Adipocyte (in vitro differentiated cells): ENCODE data around the gene PRRT2.
"Not testable (repeated sequence)": the region's sequence is repeated elsewhere in the genome, so short reads cannot be mapped to it uniquely, and the experiment has no call there.

Experiments
- DNase-seq: peaks from one replicate; pipeline ENCODE4 v3.0.0-alpha.2; 2015; ENCODE audit warnings: low read depth
- H3K27me3 ChIP-seq: replicated peaks from 2 replicates; pipeline ENCODE4 v1.7.0; 2013; ENCODE audit warnings: mild to moderate bottlenecking, low read length, moderate library complexity; ENCODE audit not compliant: control insufficient read depth, insufficient read depth
- H3K36me3 ChIP-seq: 2 replicates; pipeline ENCODE4 v1.7.0; 2013; ENCODE audit warnings: low read length, mild to moderate bottlenecking, moderate library complexity; ENCODE audit not compliant: control insufficient read depth, insufficient read depth, severe bottlenecking
- H3K4me1 ChIP-seq: 2 replicates; pipeline ENCODE4 v1.7.0; 2013; ENCODE audit warnings: mild to moderate bottlenecking, low read length, moderate library complexity; ENCODE audit not compliant: control insufficient read depth, insufficient read depth
- H3K4me3 ChIP-seq: 2 replicates; pipeline ENCODE4 v1.7.0; 2013; ENCODE audit warnings: mild to moderate bottlenecking, low read length, moderate library complexity
- H3K9ac ChIP-seq: 2 replicates; pipeline ENCODE4 v1.7.0; 2013; ENCODE audit warnings: mild to moderate bottlenecking, low read length, moderate library complexity
- H3K9me3 ChIP-seq: 2 replicates; pipeline ENCODE4 v1.7.0; 2013; ENCODE audit warnings: mild to moderate bottlenecking, low read length, moderate library complexity; ENCODE audit not compliant: control insufficient read depth

Gene PRRT2

GRCh38 chr16:29777576-29778350 lies 34.2 kb upstream of the PRRT2 start, which contains the start of gene ZG16:
TSS of gene ZG16 (plus strand) at chr16:29778256. CDS start at chr16:29779267, 1,011 bp downstream.
- no peak for DNase-seq
- Histone ChIP-seq H3K4me1 (no peaks in the 10 kb centered on the region), H3K36me3 (no peaks in the 10 kb centered on the region), H3K27me3 (peaks cover 31% of the 10 kb centered on the region), H3K9me3 (no peaks in the 10 kb centered on the region), H3K9ac (no peak within 1 kb of the TSS), H3K4me3 (no peak within 1 kb of the TSS)

GRCh38 chr16:29779474-29779873 lies 32.5 kb upstream of the PRRT2 start:
- H3K27me3 ChIP-seq: peaks cover 31% of the 10 kb centered on the region
- H3K9ac ChIP-seq: no peak overlapping the region
- H3K4me1 ChIP-seq: no peaks in the 10 kb centered on the region
- no peak overlapping the region for H3K4me3 ChIP-seq
- no peaks in the 10 kb centered on the region for H3K9me3 ChIP-seq
- no peaks in the 10 kb centered on the region for H3K36me3 ChIP-seq
- DNase-seq: no peak

- peaks cover 31% of the 10 kb centered on the region for H3K27me3 ChIP-seq
- DNase-seq, H3K9me3 ChIP-seq, H3K4me1 ChIP-seq, H3K36me3 ChIP-seq, H3K9ac ChIP-seq, H3K4me3 ChIP-seq: not testable (repeated sequence)
These were observed 28.7 kb upstream of the PRRT2 start for GRCh38 chr16:29783094-29783953.

GRCh38 chr16:29784157-29784556 lies 27.8 kb upstream of the PRRT2 start:
- no peak overlapping the region for H3K4me3 ChIP-seq
- no peak for DNase-seq
- peaks cover 25% of the 10 kb centered on the region for H3K27me3 ChIP-seq
- H3K9me3 ChIP-seq: no peaks in the 10 kb centered on the region
- H3K9ac ChIP-seq: no peak overlapping the region
- peaks cover 7% of the 10 kb centered on the region for H3K4me1 ChIP-seq
- no peaks in the 10 kb centered on the region for H3K36me3 ChIP-seq

- H3K4me3 ChIP-seq: peak overlapping the region; percentile 77
- peaks cover 13% of the 10 kb centered on the region for H3K4me1 ChIP-seq
- H3K27me3 ChIP-seq: peaks cover 24% of the 10 kb centered on the region
- H3K9ac ChIP-seq: peak overlapping the region; percentile 65
- H3K9me3 ChIP-seq: no peaks in the 10 kb centered on the region
- H3K36me3 ChIP-seq: no peaks in the 10 kb centered on the region
- DNase-seq: peak; percentile 74
These were observed 27.0 kb upstream of the PRRT2 start for GRCh38 chr16:29784901-29785500.

- H3K27me3 ChIP-seq, H3K9ac ChIP-seq: not testable (repeated sequence)
These were observed 24.8 kb upstream of the PRRT2 start for GRCh38 chr16:29787155-29787554.

GRCh38 chr16:29789775-29790182 lies 22.2 kb upstream of the PRRT2 start:
- H3K9me3 ChIP-seq: no peaks in the 10 kb centered on the region
- peaks cover 21% of the 10 kb centered on the region for H3K4me1 ChIP-seq
- no peak for DNase-seq
- H3K27me3 ChIP-seq: no peaks in the 10 kb centered on the region
- no peaks in the 10 kb centered on the region for H3K36me3 ChIP-seq
- peak overlapping the region; percentile 85 for H3K4me3 ChIP-seq
- H3K9ac ChIP-seq: peak overlapping the region; percentile 97

More at GRCh38 chr16:29787155-29787554, 24.8 kb upstream of the PRRT2 start:
- not testable (repeated sequence) for DNase-seq, H3K36me3 ChIP-seq, H3K9me3 ChIP-seq, H3K4me3 ChIP-seq
- peaks cover 21% of the 10 kb centered on the region for H3K4me1 ChIP-seq

GRCh38 chr16:29790183-29790948 lies 21.6 kb upstream of the PRRT2 start, which contains the start of gene KIF22:
TSS of gene KIF22 (plus strand) at chr16:29790751. CDS start at chr16:29790760, 9 bp downstream.
- no peaks in the 10 kb centered on the region for H3K9me3 ChIP-seq
- H3K9ac ChIP-seq: peak within 1 kb of the TSS; percentile 97
- peak within 1 kb of the TSS; percentile 85 for H3K4me3 ChIP-seq
- peaks cover 18% of the 10 kb centered on the region for H3K4me1 ChIP-seq
- H3K36me3 ChIP-seq: no peaks in the 10 kb centered on the region
- peak; percentile 100 for DNase-seq
- H3K27me3 ChIP-seq: no peaks in the 10 kb centered on the region

GRCh38 chr16:29790949-29791844 lies 20.8 kb upstream of the PRRT2 start:
- Histone ChIP-seq H3K36me3 (no peaks in the 10 kb centered on the region), H3K9ac (peak overlapping the region; percentile 97), H3K9me3 (no peaks in the 10 kb centered on the region), H3K4me1 (peaks cover 14% of the 10 kb centered on the region), H3K27me3 (no peaks in the 10 kb centered on the region), H3K4me3 (peak overlapping the region; percentile 85)
- DNase-seq: peak; percentile 37
